HepG2 (cell line): ENCODE results near the gene PMIS2. TPM values are rescaled to one million over a fixed set of nuclear protein-coding genes. Genes with fewer than 3 reads are reported as not detected.

Experiments
- ARID2 ChIP-seq: sonication (generic); formaldehyde crosslinking; IDR thresholded peaks from 2 replicates; pipeline ENCODE4 v1.8.1; 2022; ENCODE audit warnings: mild to moderate bottlenecking, missing genetic modification reagents, borderline replicate concordance
- ATAD3A ChIP-seq: sonication (generic); formaldehyde crosslinking; IDR thresholded peaks from 2 replicates; pipeline ENCODE4 v1.4.0; 2020; ENCODE audit warnings: missing genetic modification reagents
- CHD4 ChIP-seq: fragments of 200-600 bp; sonication (generic); IDR thresholded peaks from 2 replicates; pipeline ENCODE4 v1.7.0; 2017; ENCODE audit warnings: mild to moderate bottlenecking, low read length, borderline replicate concordance
- JUND ChIP-seq: sonication (generic); formaldehyde crosslinking; IDR thresholded peaks from 2 replicates; pipeline ENCODE4 v1.8.0; 2022; ENCODE audit warnings: mild to moderate bottlenecking, missing genetic modification reagents
- MIER3 ChIP-seq: IDR thresholded peaks from 2 replicates; pipeline ENCODE4 v1.6.1; 2016; ENCODE audit warnings: missing compliant biosample characterization, borderline replicate concordance
- NBN ChIP-seq: fragments of 450-650 bp; conservative IDR thresholded peaks from 2 replicates; pipeline ENCODE4 v1.6.1; 2017
- ZBTB21 ChIP-seq: sonication (generic); formaldehyde crosslinking; IDR thresholded peaks from 2 replicates; pipeline ENCODE4 v1.4.0; 2020; ENCODE audit warnings: missing genetic modification reagents
- ZBTB38 ChIP-seq: sonication (generic); formaldehyde crosslinking; IDR thresholded peaks from 2 replicates; pipeline ENCODE4 v1.5.1; 2020; ENCODE audit warnings: mild to moderate bottlenecking, missing genetic modification reagents
- ZMAT3 ChIP-seq: sonication (generic); formaldehyde crosslinking; conservative IDR thresholded peaks from 2 replicates; pipeline ENCODE4 v1.7.0; 2021; ENCODE audit warnings: missing genetic modification reagents
- ZNF367 ChIP-seq: sonication (generic); formaldehyde crosslinking; IDR thresholded peaks from 2 replicates; pipeline ENCODE4 v1.4.0; 2020; ENCODE audit warnings: missing genetic modification reagents, borderline replicate concordance
- polyA plus RNA-seq, 8 experiments: library from polyadenylated mRNA; depleted of rRNA in 3 of 8; stranded (reverse) in 7 of 8; unstranded in 1 of 8; fragments of >200 nt; fragmentation: Illumina TruSeq in 4 of 8; extraction: Trizol in 4 of 8; gene quantifications; 2 replicates each; pipeline versions ENCODE4 v1.2.1 to v1.2.3, GENCODE V29; 2011 to 2016; ENCODE audit warnings: low read depth in 4 of 8, missing spikeins in 1 of 8, mixed read lengths in 1 of 8; ENCODE audit not compliant: insufficient read depth in 1 of 8
- total RNA-seq, 5 experiments: library from RNA; depleted of rRNA; stranded (reverse); fragments of >200 nt; fragmentation: Illumina TruSeq; extraction: Trizol; gene quantifications; 2 replicates each; pipeline ENCODE4 v1.2.3, GENCODE V29; 2016; ENCODE audit warnings: low read depth in 1 of 5
- TF ChIP-seq, protein P1 (sequence below): sonication (generic); formaldehyde crosslinking; conservative IDR thresholded peaks from 2 replicates; pipeline ENCODE4 v1.4.0; 2020; ENCODE audit warnings: missing genetic modification reagents
- TF ChIP-seq, protein P2 (sequence below), 2 experiments: sonication (generic) in 1 of 2; formaldehyde crosslinking in 1 of 2; IDR thresholded peaks; 2 replicates each; pipeline versions ENCODE4 v1.4.0 to v1.6.1; 2016 to 2020; ENCODE audit warnings: borderline replicate concordance in 1 of 2, low read depth in 1 of 2, mild to moderate bottlenecking in 1 of 2, missing genetic modification reagents in 1 of 2
- TF ChIP-seq, protein P3 (sequence below): sonication (generic); formaldehyde crosslinking; IDR thresholded peaks from 2 replicates; pipeline ENCODE4 v1.9.0; 2021; ENCODE audit warnings: missing genetic modification reagents, mild to moderate bottlenecking, borderline replicate concordance
- TF ChIP-seq, protein P4 (sequence below): sonication (generic); formaldehyde crosslinking; IDR thresholded peaks from 2 replicates; pipeline ENCODE4 v1.8.1; 2023; ENCODE audit warnings: mild to moderate bottlenecking, missing genetic modification reagents

Gene PMIS2
- total and polyA plus RNA-seq, 2 of the 13 experiments (the other 11 are each of a cell fraction or from before 2014, with no cell fraction given): not detected

DNA sequence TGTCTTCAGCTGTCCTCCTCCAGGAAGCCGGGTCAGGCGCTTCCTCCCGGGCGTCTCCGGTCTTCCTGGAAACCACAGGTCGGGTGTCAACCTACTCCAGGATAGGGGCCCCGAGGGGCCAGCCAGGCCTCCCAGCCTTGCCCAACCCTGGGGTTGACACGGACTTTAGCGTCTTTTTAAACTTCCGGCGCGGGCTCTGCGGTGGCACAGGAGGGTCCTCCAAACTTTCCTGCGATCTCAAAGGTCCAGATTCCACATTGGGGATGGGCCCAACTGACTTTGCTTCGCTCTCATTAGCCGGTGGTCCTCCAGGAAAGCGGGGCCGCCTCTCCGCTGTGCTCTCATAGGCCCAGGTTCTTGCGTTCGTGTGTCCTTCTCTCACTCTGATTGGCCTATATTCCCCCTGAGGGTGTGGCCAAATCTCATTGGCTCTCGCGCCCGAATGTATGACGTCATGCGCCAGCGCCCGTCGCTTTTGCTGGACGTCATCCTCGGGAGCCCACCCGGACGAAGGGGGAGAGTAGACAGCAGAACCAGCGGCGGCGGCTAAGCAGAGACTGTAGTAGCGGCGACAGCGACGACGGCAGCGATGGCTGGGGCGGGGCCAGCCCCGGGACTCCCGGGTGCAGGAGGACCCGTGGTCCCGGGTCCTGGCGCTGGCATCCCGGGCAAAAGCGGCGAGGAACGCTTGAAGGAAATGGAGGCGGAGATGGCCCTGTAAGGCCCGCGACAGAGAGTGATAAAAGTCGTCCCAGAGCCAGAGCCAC lies 42.8 kb downstream of the PMIS2 start, which contains the start of gene RBM42 (continued):
- TF ChIP-seq ZMAT3 (CRISPR knock-in tag) (peak; percentile 29; the same call in 1 of the 2 replicates), MIER3 (CRISPR knock-in tag) (peak; percentile 66; the same call in 1 of the 2 replicates), ZBTB21 (CRISPR knock-in tag) (peak; percentile 97), ATAD3A (CRISPR knock-in tag) (no peak), ZNF367 (no peak), ARID2 (CRISPR knock-in tag) (no peak), ZBTB38 (peak; percentile 46), JUND (CRISPR knock-in tag) (peak; percentile 65; the same call in 1 of the 2 replicates), CHD4 (no peak), NBN (no peak)
- TF ChIP-seq, protein P1, sequence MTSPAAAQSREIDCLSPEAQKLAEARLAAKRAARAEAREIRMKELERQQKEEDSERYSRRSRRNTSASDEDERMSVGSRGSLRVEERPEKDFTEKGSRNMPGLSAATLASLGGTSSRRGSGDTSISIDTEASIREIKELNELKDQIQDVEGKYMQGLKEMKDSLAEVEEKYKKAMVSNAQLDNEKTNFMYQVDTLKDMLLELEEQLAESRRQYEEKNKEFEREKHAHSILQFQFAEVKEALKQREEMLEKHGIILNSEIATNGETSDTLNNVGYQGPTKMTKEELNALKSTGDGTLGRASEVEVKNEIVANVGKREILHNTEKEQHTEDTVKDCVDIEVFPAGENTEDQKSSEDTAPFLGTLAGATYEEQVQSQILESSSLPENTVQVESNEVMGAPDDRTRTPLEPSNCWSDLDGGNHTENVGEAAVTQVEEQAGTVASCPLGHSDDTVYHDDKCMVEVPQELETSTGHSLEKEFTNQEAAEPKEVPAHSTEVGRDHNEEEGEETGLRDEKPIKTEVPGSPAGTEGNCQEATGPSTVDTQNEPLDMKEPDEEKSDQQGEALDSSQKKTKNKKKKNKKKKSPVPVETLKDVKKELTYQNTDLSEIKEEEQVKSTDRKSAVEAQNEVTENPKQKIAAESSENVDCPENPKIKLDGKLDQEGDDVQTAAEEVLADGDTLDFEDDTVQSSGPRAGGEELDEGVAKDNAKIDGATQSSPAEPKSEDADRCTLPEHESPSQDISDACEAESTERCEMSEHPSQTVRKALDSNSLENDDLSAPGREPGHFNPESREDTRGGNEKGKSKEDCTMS (CRISPR knock-in tag): no peak
- TF ChIP-seq, protein P2, sequence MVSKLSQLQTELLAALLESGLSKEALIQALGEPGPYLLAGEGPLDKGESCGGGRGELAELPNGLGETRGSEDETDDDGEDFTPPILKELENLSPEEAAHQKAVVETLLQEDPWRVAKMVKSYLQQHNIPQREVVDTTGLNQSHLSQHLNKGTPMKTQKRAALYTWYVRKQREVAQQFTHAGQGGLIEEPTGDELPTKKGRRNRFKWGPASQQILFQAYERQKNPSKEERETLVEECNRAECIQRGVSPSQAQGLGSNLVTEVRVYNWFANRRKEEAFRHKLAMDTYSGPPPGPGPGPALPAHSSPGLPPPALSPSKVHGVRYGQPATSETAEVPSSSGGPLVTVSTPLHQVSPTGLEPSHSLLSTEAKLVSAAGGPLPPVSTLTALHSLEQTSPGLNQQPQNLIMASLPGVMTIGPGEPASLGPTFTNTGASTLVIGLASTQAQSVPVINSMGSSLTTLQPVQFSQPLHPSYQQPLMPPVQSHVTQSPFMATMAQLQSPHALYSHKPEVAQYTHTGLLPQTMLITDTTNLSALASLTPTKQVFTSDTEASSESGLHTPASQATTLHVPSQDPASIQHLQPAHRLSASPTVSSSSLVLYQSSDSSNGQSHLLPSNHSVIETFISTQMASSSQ (IDR thresholded peaks at IDR 0.05; ENCODE audit: low read depth): 0 out of 2 replicates have a peak, but pooled peaks have one; percentile 29
- TF ChIP-seq, protein P2 (CRISPR knock-in tag; IDR thresholded peaks at IDR 0.05; ENCODE audit: borderline replicate concordance): peak; percentile 76; the same call in 1 of the 2 replicates
- TF ChIP-seq, protein P3, sequence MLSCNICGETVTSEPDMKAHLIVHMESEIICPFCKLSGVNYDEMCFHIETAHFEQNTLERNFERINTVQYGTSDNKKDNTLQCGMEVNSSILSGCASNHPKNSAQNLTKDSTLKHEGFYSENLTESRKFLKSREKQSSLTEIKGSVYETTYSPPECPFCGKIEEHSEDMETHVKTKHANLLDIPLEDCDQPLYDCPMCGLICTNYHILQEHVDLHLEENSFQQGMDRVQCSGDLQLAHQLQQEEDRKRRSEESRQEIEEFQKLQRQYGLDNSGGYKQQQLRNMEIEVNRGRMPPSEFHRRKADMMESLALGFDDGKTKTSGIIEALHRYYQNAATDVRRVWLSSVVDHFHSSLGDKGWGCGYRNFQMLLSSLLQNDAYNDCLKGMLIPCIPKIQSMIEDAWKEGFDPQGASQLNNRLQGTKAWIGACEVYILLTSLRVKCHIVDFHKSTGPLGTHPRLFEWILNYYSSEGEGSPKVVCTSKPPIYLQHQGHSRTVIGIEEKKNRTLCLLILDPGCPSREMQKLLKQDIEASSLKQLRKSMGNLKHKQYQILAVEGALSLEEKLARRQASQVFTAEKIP (CRISPR knock-in tag): no peak
- TF ChIP-seq, protein P4, sequence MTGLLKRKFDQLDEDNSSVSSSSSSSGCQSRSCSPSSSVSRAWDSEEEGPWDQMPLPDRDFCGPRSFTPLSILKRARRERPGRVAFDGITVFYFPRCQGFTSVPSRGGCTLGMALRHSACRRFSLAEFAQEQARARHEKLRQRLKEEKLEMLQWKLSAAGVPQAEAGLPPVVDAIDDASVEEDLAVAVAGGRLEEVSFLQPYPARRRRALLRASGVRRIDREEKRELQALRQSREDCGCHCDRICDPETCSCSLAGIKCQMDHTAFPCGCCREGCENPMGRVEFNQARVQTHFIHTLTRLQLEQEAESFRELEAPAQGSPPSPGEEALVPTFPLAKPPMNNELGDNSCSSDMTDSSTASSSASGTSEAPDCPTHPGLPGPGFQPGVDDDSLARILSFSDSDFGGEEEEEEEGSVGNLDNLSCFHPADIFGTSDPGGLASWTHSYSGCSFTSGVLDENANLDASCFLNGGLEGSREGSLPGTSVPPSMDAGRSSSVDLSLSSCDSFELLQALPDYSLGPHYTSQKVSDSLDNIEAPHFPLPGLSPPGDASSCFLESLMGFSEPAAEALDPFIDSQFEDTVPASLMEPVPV (CRISPR knock-in tag): no peak
